ENCODE data around the gene ASIC1.

The ASIC1 gene

GRCh38 chr12:50110127-50110761, 52.8 kb downstream of the ASIC1 start:
- DNase-seq, result no peak

- DNase-seq, result no peak
Observed at GRCh38 chr12:50110762-50111351, 53.5 kb downstream of the ASIC1 start.

- DNase-seq, result no peak
Observed at GRCh38 chr12:50111395-50111692, 53.9 kb downstream of the ASIC1 start.

GRCh38 chr12:50111693-50112455, 54.5 kb downstream of the ASIC1 start, which contains the start of gene COX14:
Gene COX14, plus strand, starts transcription at chr12:50112236. Its CDS starts 7,808 bp downstream, at chr12:50120044.
- DNase-seq, result peak; percentile 99

GRCh38 chr12:50112456-50113218, 55.2 kb downstream of the ASIC1 start:
- DNase-seq, result no peak

GRCh38 chr12:50117057-50117622, 59.7 kb downstream of the ASIC1 start:
- no peak for DNase-seq

- DNase-seq, result no peak
Observed at GRCh38 chr12:50119387-50119786, 62.0 kb downstream of the ASIC1 start.

GRCh38 chr12:50120521-50120920, 63.1 kb downstream of the ASIC1 start:
- DNase-seq, result no peak

- no peak for DNase-seq
Observed at GRCh38 chr12:50120953-50121352, 63.6 kb downstream of the ASIC1 start.

- DNase-seq, result no peak
Observed at GRCh38 chr12:50121641-50122040, 64.2 kb downstream of the ASIC1 start.

- no peak for DNase-seq
Observed at GRCh38 chr12:50123203-50123602, 65.8 kb downstream of the ASIC1 start.

- no peak for DNase-seq
Observed at GRCh38 chr12:50127546-50127945, 70.2 kb downstream of the ASIC1 start.

- DNase-seq, result no peak
Observed at GRCh38 chr12:50129290-50129689, 71.9 kb downstream of the ASIC1 start.

- DNase-seq, result no peak
Observed at GRCh38 chr12:50132505-50133135, 75.2 kb downstream of the ASIC1 start.
